Transverse colon (tissue), 4 donors: ENCODE data around the gene VPS51.

Experiments
- EP300 ChIP-seq: sonication (generic); formaldehyde crosslinking; IDR thresholded peaks from one replicate; pipeline ENCODE4 v1.6.1; 2017; ENCODE audit warnings: antibody characterized with exemption, low read depth
- POLR2A ChIP-seq: fragments of 450-650 bp; IDR thresholded peaks from one replicate; pipeline ENCODE4 v1.6.1; 2016; ENCODE audit warnings: antibody characterized with exemption, mild to moderate bottlenecking, moderate library complexity
- POLR2AphosphoS5 ChIP-seq, 3 donors: sonication (generic); formaldehyde crosslinking; IDR thresholded peaks; one replicate each; pipeline ENCODE4 v1.6.1; 2016; ENCODE audit warnings: antibody characterized with exemption in 3 of 3
- TF ChIP-seq, protein P1 (sequence below), 5 experiments: fragments of 200-600 bp in 3 of 5; fragments of 450-650 bp in 2 of 5; sonication (generic) in 3 of 5; IDR thresholded peaks; 1 replicate in 2 of 5; 2 replicates in 3 of 5; pipeline ENCODE4 v1.5.1; 2016 to 2017; ENCODE audit warnings: antibody characterized with exemption in 5 of 5, inconsistent platforms in 3 of 5, mild to moderate bottlenecking in 2 of 5, moderate library complexity in 1 of 5

- TF ChIP-seq, protein P1, sequence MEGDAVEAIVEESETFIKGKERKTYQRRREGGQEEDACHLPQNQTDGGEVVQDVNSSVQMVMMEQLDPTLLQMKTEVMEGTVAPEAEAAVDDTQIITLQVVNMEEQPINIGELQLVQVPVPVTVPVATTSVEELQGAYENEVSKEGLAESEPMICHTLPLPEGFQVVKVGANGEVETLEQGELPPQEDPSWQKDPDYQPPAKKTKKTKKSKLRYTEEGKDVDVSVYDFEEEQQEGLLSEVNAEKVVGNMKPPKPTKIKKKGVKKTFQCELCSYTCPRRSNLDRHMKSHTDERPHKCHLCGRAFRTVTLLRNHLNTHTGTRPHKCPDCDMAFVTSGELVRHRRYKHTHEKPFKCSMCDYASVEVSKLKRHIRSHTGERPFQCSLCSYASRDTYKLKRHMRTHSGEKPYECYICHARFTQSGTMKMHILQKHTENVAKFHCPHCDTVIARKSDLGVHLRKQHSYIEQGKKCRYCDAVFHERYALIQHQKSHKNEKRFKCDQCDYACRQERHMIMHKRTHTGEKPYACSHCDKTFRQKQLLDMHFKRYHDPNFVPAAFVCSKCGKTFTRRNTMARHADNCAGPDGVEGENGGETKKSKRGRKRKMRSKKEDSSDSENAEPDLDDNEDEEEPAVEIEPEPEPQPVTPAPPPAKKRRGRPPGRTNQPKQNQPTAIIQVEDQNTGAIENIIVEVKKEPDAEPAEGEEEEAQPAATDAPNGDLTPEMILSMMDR (IDR thresholded peaks at IDR 0.05) = no peak
- TF ChIP-seq POLR2A (no peak), EP300 (no peak), POLR2AphosphoS5 (IDR thresholded peaks at IDR 0.05) (no peak)
Observed at GRCh38 chr11:65152122-65152521, 56.1 kb downstream of the VPS51 start.
